ENCODE data around the gene PDZD2.

- no peak for TF ChIP-seq CTCF (IDR thresholded peaks at IDR 0.05)
- TF ChIP-seq POLR2AphosphoS5 (IDR thresholded peaks at IDR 0.05), result no peak
- no peak for TF ChIP-seq EP300 (IDR thresholded peaks at IDR 0.05)
These were observed 353.4 kb downstream of the PDZD2 start for GRCh38 chr5:31992377-31992776.

Data from suprapubic skin (tissue), 4 donors.